ENCODE results near the gene LYL1.

LYL1 gene

GRCh38 chr19:13097033-13097462 is 5.6 kb downstream of the LYL1 start:
- Mint-ChIP-seq H3K4me3 (peak overlapping the region; percentile 92), H3K4me1 (ENCODE audit: low read depth) (peaks cover 65% of the 10 kb centered on the region), H3K27me3 (no peaks in the 10 kb centered on the region), H3K9me3 (no peaks in the 10 kb centered on the region), H3K36me3 (ENCODE audit: low read depth) (peaks cover 50% of the 10 kb centered on the region), H3K27ac (peak overlapping the region; percentile 98)
- intact Hi-C loops (cut with micrococcal nuclease): no loop called here

- peak overlapping the region; percentile 98 for H3K27ac Mint-ChIP-seq
- peaks cover 41% of the 10 kb centered on the region for H3K36me3 Mint-ChIP-seq (ENCODE audit: low read depth)
- peak overlapping the region; percentile 92 for H3K4me3 Mint-ChIP-seq
- peaks cover 64% of the 10 kb centered on the region for H3K4me1 Mint-ChIP-seq (ENCODE audit: low read depth)
- intact Hi-C loops (cut with micrococcal nuclease): loop anchor here (2.0 kb wide), 1 partner anchor 117 kb away; no protein-coding TSS in a partner anchor
- no peaks in the 10 kb centered on the region for H3K9me3 Mint-ChIP-seq
- peaks cover 5% of the 10 kb centered on the region for H3K27me3 Mint-ChIP-seq
Measured at GRCh38 chr19:13095934-13096927, 6.4 kb downstream of the LYL1 start.

- intact Hi-C loops (cut with micrococcal nuclease): loop anchor here (2.0 kb wide), 1 partner anchor 117 kb away; no protein-coding TSS in a partner anchor
- Mint-ChIP-seq H3K9me3 (no peaks in the 10 kb centered on the region), H3K4me1 (ENCODE audit: low read depth) (peaks cover 59% of the 10 kb centered on the region), H3K27ac (peak overlapping the region; percentile 98), H3K36me3 (ENCODE audit: low read depth) (peaks cover 33% of the 10 kb centered on the region), H3K4me3 (peak overlapping the region; percentile 92), H3K27me3 (peaks cover 5% of the 10 kb centered on the region)
Measured at GRCh38 chr19:13095393-13095784, 7.3 kb downstream of the LYL1 start.

GRCh38 chr19:13094771-13095392 is 7.8 kb downstream of the LYL1 start:
- Mint-ChIP-seq H3K4me3 (peak overlapping the region; percentile 92), H3K9me3 (no peaks in the 10 kb centered on the region), H3K36me3 (ENCODE audit: low read depth) (peaks cover 28% of the 10 kb centered on the region), H3K27ac (peak overlapping the region; percentile 98), H3K4me1 (ENCODE audit: low read depth) (peaks cover 54% of the 10 kb centered on the region), H3K27me3 (peaks cover 5% of the 10 kb centered on the region)
- intact Hi-C loops (cut with micrococcal nuclease): loop anchor here (1.0 to 2.0 kb wide), 2 partner anchors 8 to 116 kb away; no protein-coding TSS in a partner anchor

GRCh38 chr19:13094106-13094504 is 8.6 kb downstream of the LYL1 start:
- H3K27ac Mint-ChIP-seq: peak overlapping the region; percentile 98

GRCh38 chr19:13093407-13094105 is 9.1 kb downstream of the LYL1 start:
- peak overlapping the region; percentile 98 for H3K27ac Mint-ChIP-seq
- H3K4me3 Mint-ChIP-seq: peak overlapping the region; percentile 92

More at GRCh38 chr19:13094106-13094504, 8.6 kb downstream of the LYL1 start:
- Mint-ChIP-seq H3K9me3 (no peaks in the 10 kb centered on the region), H3K36me3 (ENCODE audit: low read depth) (peaks cover 20% of the 10 kb centered on the region), H3K27me3 (peaks cover 5% of the 10 kb centered on the region), H3K4me3 (peak overlapping the region; percentile 92), H3K4me1 (ENCODE audit: low read depth) (peaks cover 48% of the 10 kb centered on the region)
- intact Hi-C loops (cut with micrococcal nuclease): loop anchor here (1.0 to 2.0 kb wide), 2 partner anchors 9 to 115 kb away; no protein-coding TSS in a partner anchor

GRCh38 chr19:13092606-13093235 is 9.9 kb downstream of the LYL1 start:
- Mint-ChIP-seq H3K4me1 (ENCODE audit: low read depth) (peaks cover 34% of the 10 kb centered on the region), H3K27me3 (peaks cover 5% of the 10 kb centered on the region), H3K36me3 (ENCODE audit: low read depth) (peaks cover 6% of the 10 kb centered on the region), H3K4me3 (no peak overlapping the region), H3K27ac (no peak overlapping the region), H3K9me3 (no peaks in the 10 kb centered on the region)
- intact Hi-C loops (cut with micrococcal nuclease): no loop called here

More at GRCh38 chr19:13093407-13094105, 9.1 kb downstream of the LYL1 start:
- Mint-ChIP-seq H3K4me1 (ENCODE audit: low read depth) (peaks cover 43% of the 10 kb centered on the region), H3K27me3 (peaks cover 5% of the 10 kb centered on the region), H3K9me3 (no peaks in the 10 kb centered on the region), H3K36me3 (ENCODE audit: low read depth) (peaks cover 15% of the 10 kb centered on the region)
- intact Hi-C loops (cut with micrococcal nuclease): loop anchor here (1.0 to 2.0 kb wide), 2 partner anchors 10 to 115 kb away; no protein-coding TSS in a partner anchor

- Mint-ChIP-seq H3K4me1 (ENCODE audit: low read depth) (peaks cover 34% of the 10 kb centered on the region), H3K36me3 (ENCODE audit: low read depth) (peaks cover 5% of the 10 kb centered on the region)
- intact Hi-C loops (cut with micrococcal nuclease): no loop called here
Measured at GRCh38 chr19:13092158-13092543, 10.5 kb downstream of the LYL1 start.

GRCh38 chr19:13091400-13092157 is 11.1 kb downstream of the LYL1 start:
- H3K27ac Mint-ChIP-seq: peak overlapping the region; percentile 32
- H3K4me3 Mint-ChIP-seq: no peak overlapping the region
- peaks cover 5% of the 10 kb centered on the region for H3K36me3 Mint-ChIP-seq (ENCODE audit: low read depth)
- peaks cover 34% of the 10 kb centered on the region for H3K4me1 Mint-ChIP-seq (ENCODE audit: low read depth)
- H3K9me3 Mint-ChIP-seq: no peaks in the 10 kb centered on the region
- H3K27me3 Mint-ChIP-seq: peaks cover 5% of the 10 kb centered on the region
- intact Hi-C loops (cut with micrococcal nuclease): no loop called here

More at GRCh38 chr19:13092158-13092543, 10.5 kb downstream of the LYL1 start:
- H3K4me3 Mint-ChIP-seq: no peak overlapping the region
- H3K27me3 Mint-ChIP-seq: peaks cover 5% of the 10 kb centered on the region
- no peak overlapping the region for H3K27ac Mint-ChIP-seq
- no peaks in the 10 kb centered on the region for H3K9me3 Mint-ChIP-seq

- intact Hi-C loops (cut with micrococcal nuclease): no loop called here
- Mint-ChIP-seq H3K27me3 (peaks cover 5% of the 10 kb centered on the region), H3K27ac (peak overlapping the region; percentile 32), H3K4me3 (no peak overlapping the region), H3K9me3 (no peaks in the 10 kb centered on the region), H3K4me1 (ENCODE audit: low read depth) (peaks cover 31% of the 10 kb centered on the region), H3K36me3 (ENCODE audit: low read depth) (no peaks in the 10 kb centered on the region)
Measured at GRCh38 chr19:13090511-13091231, 12.0 kb downstream of the LYL1 start.

GRCh38 chr19:13089857-13090507 is 12.7 kb downstream of the LYL1 start:
- peaks cover 5% of the 10 kb centered on the region for H3K27me3 Mint-ChIP-seq
- H3K27ac Mint-ChIP-seq: no peak overlapping the region
- H3K36me3 Mint-ChIP-seq (ENCODE audit: low read depth): no peaks in the 10 kb centered on the region
- intact Hi-C loops (cut with micrococcal nuclease): no loop called here
- no peak overlapping the region for H3K4me3 Mint-ChIP-seq
- no peaks in the 10 kb centered on the region for H3K9me3 Mint-ChIP-seq
- H3K4me1 Mint-ChIP-seq (ENCODE audit: low read depth): peaks cover 34% of the 10 kb centered on the region
